Measurements from ENCODE around the gene ASIC2. TPM values are rescaled to one million over a fixed set of nuclear protein-coding genes. Genes with fewer than 3 reads are reported as not detected.
A peak's percentile ranks its signal among the peaks of the same experiment; 100 is the strongest.

Gene ASIC2
- total RNA-seq, 1 experiment from 2014 or later: 0.09 TPM

- no peaks in the 10 kb centered on the region for H3K9me2 ChIP-seq (ENCODE audit: insufficient read depth)
- H3K4me2 ChIP-seq: no peak overlapping the region
- H3K36me3 ChIP-seq (ENCODE audit: low read depth): no peaks in the 10 kb centered on the region
- H4K20me1 ChIP-seq (ENCODE audit: insufficient read depth): no peaks in the 10 kb centered on the region
- ChIA-PET POLR2A (ENCODE audit: unreplicated experiment) (no interaction called here), CTCF (no interaction called here)
- no peak overlapping the region for H2AFZ ChIP-seq
- TF ChIP-seq CTCF (conservative IDR thresholded peaks at IDR 0.05) (no peak), EZH2 (IDR thresholded peaks at IDR 0.05; ENCODE audit: low read depth) (no peak)
- no peaks in the 10 kb centered on the region for H3F3A ChIP-seq (ENCODE audit: insufficient read depth, low read depth)
- peaks cover 36% of the 10 kb centered on the region for H3K27me3 ChIP-seq (ENCODE audit: insufficient read depth, low read depth)
- intact Hi-C loops (cut with micrococcal nuclease; ENCODE audit: unreplicated experiment): no loop called here
- H3K4me1 ChIP-seq (replicated peaks; ENCODE audit: insufficient read depth): no peaks in the 10 kb centered on the region
- H3K9me3 ChIP-seq (ENCODE audit: insufficient read depth, low read depth): no peaks in the 10 kb centered on the region
- no peak overlapping the region for H3K4me3 ChIP-seq
- DNase-seq: no peak
- no TSS peak for BruUV-seq (replicated peaks)
- no peaks in the 10 kb centered on the region for H3K79me2 ChIP-seq (ENCODE audit: low read depth)
- no peak overlapping the region for H3K27ac ChIP-seq
Observed at GRCh38 chr17:33135691-33136090, 157.4 kb downstream of the ASIC2 start.

- Histone ChIP-seq H4K20me1 (ENCODE audit: insufficient read depth) (no peaks in the 10 kb centered on the region), H3K36me3 (ENCODE audit: low read depth) (no peaks in the 10 kb centered on the region), H3K4me1 (replicated peaks; ENCODE audit: insufficient read depth) (no peaks in the 10 kb centered on the region), H3K4me3 (no peak overlapping the region), H3K9me2 (ENCODE audit: insufficient read depth) (no peaks in the 10 kb centered on the region), H2AFZ (no peak overlapping the region), H3F3A (ENCODE audit: insufficient read depth, low read depth) (no peaks in the 10 kb centered on the region), H3K9me3 (ENCODE audit: insufficient read depth, low read depth) (no peaks in the 10 kb centered on the region), H3K27ac (no peak overlapping the region), H3K27me3 (ENCODE audit: insufficient read depth, low read depth) (peaks cover 61% of the 10 kb centered on the region), H3K79me2 (ENCODE audit: low read depth) (no peaks in the 10 kb centered on the region), H3K4me2 (no peak overlapping the region)
- DNase-seq: no peak
- TF ChIP-seq EZH2 (IDR thresholded peaks at IDR 0.05; ENCODE audit: low read depth): no peak
- TF ChIP-seq CTCF (conservative IDR thresholded peaks at IDR 0.05): no peak
- CTCF ChIA-PET: no interaction called here
- intact Hi-C loops (cut with micrococcal nuclease; ENCODE audit: unreplicated experiment): no loop called here
- POLR2A ChIA-PET (ENCODE audit: unreplicated experiment): no interaction called here
- no TSS peak for BruUV-seq (replicated peaks)
Observed at GRCh38 chr17:33131620-33132019, 161.5 kb downstream of the ASIC2 start.

GRCh38 chr17:33127706-33128105, 165.4 kb downstream of the ASIC2 start:
- ChIA-PET POLR2A (ENCODE audit: unreplicated experiment) (no interaction called here), CTCF (interaction anchor here (0.6 kb wide), 1 partner anchor 24 kb away, joined by 3 read pairs; no protein-coding TSS in a partner anchor)
- H3K79me2 ChIP-seq (ENCODE audit: low read depth): no peaks in the 10 kb centered on the region
- H3K27ac ChIP-seq: no peak overlapping the region
- H3K27me3 ChIP-seq (ENCODE audit: insufficient read depth, low read depth): peaks cover 66% of the 10 kb centered on the region
- no peaks in the 10 kb centered on the region for H3K36me3 ChIP-seq (ENCODE audit: low read depth)
- no peak overlapping the region for H3K4me3 ChIP-seq
- no peaks in the 10 kb centered on the region for H3K9me2 ChIP-seq (ENCODE audit: insufficient read depth)
- no peaks in the 10 kb centered on the region for H4K20me1 ChIP-seq (ENCODE audit: insufficient read depth)
- intact Hi-C loops (cut with micrococcal nuclease; ENCODE audit: unreplicated experiment): loop anchor here (10.0 kb wide), 1 partner anchor 117 kb away; no protein-coding TSS in a partner anchor
- H2AFZ ChIP-seq: no peak overlapping the region
- no peaks in the 10 kb centered on the region for H3F3A ChIP-seq (ENCODE audit: insufficient read depth, low read depth)
- TF ChIP-seq EZH2 (IDR thresholded peaks at IDR 0.05; ENCODE audit: low read depth): no peak
- TF ChIP-seq CTCF (conservative IDR thresholded peaks at IDR 0.05): no peak
- H3K4me1 ChIP-seq (replicated peaks; ENCODE audit: insufficient read depth): no peaks in the 10 kb centered on the region
- peak in 1 of 2 experiments; percentile 39 for DNase-seq
- H3K4me2 ChIP-seq: no peak overlapping the region
- no peaks in the 10 kb centered on the region for H3K9me3 ChIP-seq (ENCODE audit: insufficient read depth, low read depth)
- no TSS peak for BruUV-seq (replicated peaks)
